DND-41 (cell line): ENCODE results near the gene GOLGA6A.
"Not testable (repeated sequence)": the region's sequence is repeated elsewhere in the genome, so short reads cannot be mapped to it uniquely, and the experiment has no call there.

Source experiments
- ATAC-seq: fragments of 200-7000 bp; cut with Tn5 transposase; 3 replicates; pipeline ENCODE4 v1.9.1; 2021; ENCODE audit warnings: low read depth; ENCODE audit not compliant: insufficient read depth
- DNase-seq: peaks from one replicate; pipeline ENCODE4 v3.0.0-alpha.2; 2020
- H2AFZ ChIP-seq: 2 replicates; pipeline ENCODE4 v1.6.0; 2012; ENCODE audit warnings: low read depth, low read length
- H3K27ac ChIP-seq: 2 replicates; pipeline ENCODE4 v1.5.1; 2012; ENCODE audit warnings: low read length, inconsistent platforms
- H3K27me3 ChIP-seq: fragments of 200-600 bp; sonication (generic); 2 replicates; pipeline ENCODE4 v1.6.0; 2012; ENCODE audit warnings: low read length, mild to moderate bottlenecking, inconsistent platforms; ENCODE audit not compliant: insufficient read depth, poor library complexity
- H3K36me3 ChIP-seq: 2 replicates; pipeline ENCODE4 v1.5.1; 2012; ENCODE audit warnings: low read length, inconsistent platforms; ENCODE audit not compliant: insufficient read depth
- H3K4me1 ChIP-seq: 2 replicates; pipeline ENCODE4 v1.5.1; 2012; ENCODE audit warnings: mild to moderate bottlenecking, low read length; ENCODE audit not compliant: insufficient read depth
- H3K4me2 ChIP-seq: 2 replicates; pipeline ENCODE4 v1.6.0; 2012; ENCODE audit warnings: mild to moderate bottlenecking, moderate library complexity, low read length, inconsistent platforms; ENCODE audit not compliant: insufficient read depth
- H3K4me3 ChIP-seq, 2 experiments: fragments of 200-600 bp in 1 of 2; shearing (Covaris generic) in 1 of 2; 2 replicates each; pipeline ENCODE4 v1.5.1; 2012 to 2016; ENCODE audit warnings: inconsistent platforms in 2 of 2, low read length in 2 of 2, mild to moderate bottlenecking in 2 of 2, low read depth in 1 of 2, moderate library complexity in 1 of 2
- H3K79me2 ChIP-seq: 2 replicates; pipeline ENCODE4 v1.6.0; 2012; ENCODE audit warnings: low read length, inconsistent platforms; ENCODE audit not compliant: insufficient read depth
- H3K9ac ChIP-seq: 2 replicates; pipeline ENCODE4 v1.6.0; 2012; ENCODE audit warnings: low read depth, mild to moderate bottlenecking, inconsistent platforms, low read length, moderate library complexity
- H3K9me3 ChIP-seq: 2 replicates; pipeline ENCODE4 v1.5.1; 2012; ENCODE audit warnings: low read length, moderate library complexity, mild to moderate bottlenecking, inconsistent platforms; ENCODE audit not compliant: insufficient read depth, severe bottlenecking
- H4K20me1 ChIP-seq: 2 replicates; pipeline ENCODE4 v1.6.0; 2012; ENCODE audit warnings: low read length; ENCODE audit not compliant: insufficient read depth
- CTCF ChIP-seq: IDR thresholded peaks from 2 replicates; pipeline ENCODE4 v1.5.1; 2012; ENCODE audit warnings: borderline replicate concordance, low read length, moderate library complexity, mild to moderate bottlenecking; ENCODE audit not compliant: poor library complexity, severe bottlenecking; ENCODE audit errors: extremely low read depth
- EZH2 ChIP-seq: IDR thresholded peaks from 3 replicates; pipeline ENCODE4 v1.6.1; 2012; ENCODE audit warnings: borderline replicate concordance, low read depth, mild to moderate bottlenecking, moderate library complexity, low read length, inconsistent platforms; ENCODE audit not compliant: severe bottlenecking

GOLGA6A gene

GRCh38 chr15:74065684-74066411, 16.5 kb downstream of the GOLGA6A start:
- H3K27me3 ChIP-seq, H3K27ac ChIP-seq, H3K79me2 ChIP-seq, H3K4me1 ChIP-seq, H3K9me3 ChIP-seq, H2AFZ ChIP-seq, H3K4me2 ChIP-seq, H3K36me3 ChIP-seq, H3K9ac ChIP-seq, H4K20me1 ChIP-seq, H3K4me3 ChIP-seq: not testable (repeated sequence)
- DNase-seq (peak; percentile 40), ATAC-seq (peak; percentile 69)
- peak; percentile 26 for TF ChIP-seq CTCF

GRCh38 chr15:74064822-74065221, 17.5 kb downstream of the GOLGA6A start:
- H3K79me2 ChIP-seq, H3K4me3 ChIP-seq, H3K27ac ChIP-seq, ATAC-seq, H4K20me1 ChIP-seq, H3K9ac ChIP-seq, DNase-seq, H3K27me3 ChIP-seq, H3K4me1 ChIP-seq, H2AFZ ChIP-seq, H3K4me2 ChIP-seq, H3K9me3 ChIP-seq, H3K36me3 ChIP-seq: not testable (repeated sequence)

GRCh38 chr15:74064183-74064582, 18.2 kb downstream of the GOLGA6A start:
- not testable (repeated sequence) for H3K79me2 ChIP-seq, H3K9me3 ChIP-seq, H4K20me1 ChIP-seq, ATAC-seq, H3K9ac ChIP-seq, H2AFZ ChIP-seq, H3K4me2 ChIP-seq, H3K36me3 ChIP-seq, H3K4me1 ChIP-seq, H3K27ac ChIP-seq, DNase-seq, H3K4me3 ChIP-seq, H3K27me3 ChIP-seq

GRCh38 chr15:74063425-74064146, 18.8 kb downstream of the GOLGA6A start:
- not testable (repeated sequence) for H3K4me2 ChIP-seq, ATAC-seq, H3K79me2 ChIP-seq, H2AFZ ChIP-seq, DNase-seq, H3K9me3 ChIP-seq, H3K4me3 ChIP-seq, H3K9ac ChIP-seq, H4K20me1 ChIP-seq, H3K27me3 ChIP-seq, H3K27ac ChIP-seq, H3K36me3 ChIP-seq, H3K4me1 ChIP-seq

- Histone ChIP-seq H3K36me3 (no peaks in the 10 kb centered on the region), H3K27me3 (no peaks in the 10 kb centered on the region), H3K9ac (no peak overlapping the region), H3K9me3 (no peaks in the 10 kb centered on the region), H3K4me2 (no peak overlapping the region), H3K27ac (no peak overlapping the region), H3K4me1 (peaks cover 8% of the 10 kb centered on the region; the same call in 1 of the 2 replicates), H3K4me3 (no peak overlapping the region), H4K20me1 (no peaks in the 10 kb centered on the region), H3K79me2 (no peaks in the 10 kb centered on the region), H2AFZ (no peak overlapping the region)
- no peak for DNase-seq
- TF ChIP-seq EZH2 (no peak), CTCF (no peak)
- no peak for ATAC-seq
Measured at GRCh38 chr15:74062671-74063070, 19.7 kb downstream of the GOLGA6A start.
